Right renal pelvis (tissue), 4 donors: ENCODE results near the gene CBLB. TPM values are rescaled to one million over a fixed set of nuclear protein-coding genes. Genes with fewer than 3 reads are reported as not detected.

Source experiments
- DNase-seq, 4 donors: peaks; one replicate each; pipeline ENCODE4 v3.0.0-alpha.2; 2013; ENCODE audit warnings: low read depth in 4 of 4, low spot score in 3 of 4, missing footprints in 1 of 4
- polyA plus RNA-seq, 4 donors: library from polyadenylated mRNA; unstranded; fragments of 120-200 nt; gene quantifications; one replicate each; pipeline ENCODE4 v1.2.1, GENCODE V29; 2013; ENCODE audit not compliant: insufficient read length in 4 of 4

CBLB gene
- polyA plus RNA-seq, 4 donors, result 42.0 to 59.3 (median 50.5) TPM

GRCh38 chr3:105876780-105877327 lies 8.0 kb upstream of the CBLB start:
- no peak for DNase-seq

GRCh38 chr3:105869861-105870755 lies 1.3 kb upstream of the CBLB start:
- DNase-seq, result no peak

GRCh38 chr3:105869531-105869833 lies 670 bp upstream of the CBLB start:
- DNase-seq, result no peak

- peak in 2 of 4 donors; percentile 35 to 42 for DNase-seq
These were observed 426 bp downstream of the CBLB start for GRCh38 chr3:105868431-105868741.

- no peak for DNase-seq
These were observed 941 bp downstream of the CBLB start for GRCh38 chr3:105867712-105868430.

GRCh38 chr3:105866656-105867653 lies 1.9 kb downstream of the CBLB start:
- DNase-seq, result no peak

GRCh38 chr3:105865867-105866350 lies 2.9 kb downstream of the CBLB start:
- DNase-seq, result no peak

- DNase-seq, result no peak
These were observed 3.7 kb downstream of the CBLB start for GRCh38 chr3:105865016-105865623.

GRCh38 chr3:105864212-105864611 lies 4.6 kb downstream of the CBLB start:
- no peak for DNase-seq

- DNase-seq, result no peak
These were observed 5.2 kb downstream of the CBLB start for GRCh38 chr3:105863608-105864007.

- no peak for DNase-seq
These were observed 6.6 kb downstream of the CBLB start for GRCh38 chr3:105862217-105862616.

GRCh38 chr3:105860641-105861040 lies 8.2 kb downstream of the CBLB start:
- DNase-seq, result no peak

- DNase-seq, result no peak
These were observed 10.8 kb downstream of the CBLB start for GRCh38 chr3:105858017-105858416.

GRCh38 chr3:105857601-105858000 lies 11.2 kb downstream of the CBLB start:
- no peak for DNase-seq

- no peak for DNase-seq
These were observed 12.2 kb downstream of the CBLB start for GRCh38 chr3:105856605-105857004.

- no peak for DNase-seq
These were observed 14.9 kb downstream of the CBLB start for GRCh38 chr3:105853801-105854432.

- DNase-seq, result no peak
These were observed 17.2 kb downstream of the CBLB start for GRCh38 chr3:105851582-105851981.

- no peak for DNase-seq
These were observed 17.6 kb downstream of the CBLB start for GRCh38 chr3:105851176-105851575.

GRCh38 chr3:105850593-105850992 lies 18.2 kb downstream of the CBLB start:
- no peak for DNase-seq

GRCh38 chr3:105848821-105849220 lies 20.0 kb downstream of the CBLB start:
- no peak for DNase-seq
